B cell (primary cell): Measurements from ENCODE around the gene MIPOL1. TPM values are rescaled to one million over a fixed set of nuclear protein-coding genes. Genes with fewer than 3 reads are reported as not detected.

Experiments used
- ATAC-seq: fragments of 200-7000 bp; cut with Tn5 transposase; one replicate; pipeline ENCODE4 v1.10.0; 2021; ENCODE audit warnings: low read depth, mild to moderate bottlenecking, moderate number of reproducible peaks, moderate library complexity
- CTCF ChIA-PET: fragments of 350-600 bp; sonication (Branson Sonifier 250); formaldehyde crosslinking; loops from one replicate; lab custom pipeline; 2021; ENCODE audit warnings: antibody characterized with exemption, inconsistent platforms; lab: Charles Lee
- POLR2A ChIA-PET: fragments of 350-600 bp; sonication (Branson Sonifier 250); formaldehyde crosslinking; loops from one replicate; lab custom pipeline; 2021; ENCODE audit warnings: antibody characterized with exemption; lab: Charles Lee
- DNase-seq: peaks from one replicate; pipeline ENCODE4 v3.0.0; 2013
- H2AFZ ChIP-seq: 2 replicates; pipeline ENCODE4 v1.6.1; 2012; ENCODE audit warnings: mild to moderate bottlenecking, low read depth, low read length; ENCODE audit not compliant: insufficient read depth, poor library complexity, severe bottlenecking
- H3K27ac ChIP-seq, 2 donors: 1 replicate in 1 of 2; 2 replicates in 1 of 2; pipeline ENCODE4 v1.5.1; 2012 to 2013; ENCODE audit warnings: low read length in 2 of 2, mild to moderate bottlenecking in 2 of 2, moderate library complexity in 1 of 2
- H3K27me3 ChIP-seq, 4 experiments: fragments of 200-600 bp in 1 of 4; sonication (generic) in 1 of 4; replicated peaks in 1 of 4; 1 replicate in 2 of 4; 2 replicates in 2 of 4; pipeline versions ENCODE4 v1.6.1 to v1.7.0; 2013 to 2016; ENCODE audit warnings: low read length in 3 of 4, mild to moderate bottlenecking in 2 of 4, mixed read lengths in 1 of 4, moderate library complexity in 1 of 4; ENCODE audit not compliant: insufficient read depth in 4 of 4, control insufficient read depth in 3 of 4; ENCODE audit errors: control extremely low read depth in 1 of 4
- H3K36me3 ChIP-seq, 2 experiments: replicated peaks in 1 of 2; 1 replicate in 1 of 2; 2 replicates in 1 of 2; pipeline versions ENCODE4 v1.6.1 to v1.7.1; 2013; ENCODE audit warnings: low read length in 1 of 2; ENCODE audit not compliant: insufficient read depth in 2 of 2, control insufficient read depth in 1 of 2; ENCODE audit errors: control extremely low read depth in 1 of 2, extremely low read depth in 1 of 2
- H3K4me1 ChIP-seq, 2 donors: fragments of 200-600 bp in 1 of 2; sonication (generic) in 1 of 2; 1 replicate in 1 of 2; 2 replicates in 1 of 2; pipeline versions ENCODE4 v1.5.1 to v1.6.1; 2013 to 2017; ENCODE audit warnings: low read length in 2 of 2; ENCODE audit not compliant: control insufficient read depth in 2 of 2, insufficient read depth in 2 of 2
- H3K4me2 ChIP-seq: replicated peaks from 2 replicates; pipeline ENCODE3; 2012; ENCODE audit warnings: mild to moderate bottlenecking, low read depth, low read length; ENCODE audit not compliant: poor library complexity, severe bottlenecking
- H3K4me3 ChIP-seq, 5 experiments: fragments of 200-600 bp in 1 of 5; sonication (generic) in 1 of 5; 1 replicate in 3 of 5; 2 replicates in 2 of 5; pipeline versions ENCODE4 v1.5.1 to v1.7.0; 2011 to 2016; ENCODE audit warnings: low read length in 4 of 5, mild to moderate bottlenecking in 4 of 5, low read depth in 2 of 5, control low read depth in 1 of 5, moderate library complexity in 1 of 5; ENCODE audit not compliant: insufficient read depth in 1 of 5; ENCODE audit errors: control extremely low read depth in 1 of 5, extremely low read depth in 1 of 5
- H3K79me2 ChIP-seq: fragments of 200-600 bp; sonication (generic); one replicate; pipeline ENCODE4 v1.6.0; 2016; ENCODE audit warnings: low read length; ENCODE audit not compliant: control insufficient read depth, insufficient read depth
- H3K9ac ChIP-seq: fragments of 200-600 bp; sonication (generic); 2 replicates; pipeline ENCODE4 v1.6.1; 2017; ENCODE audit warnings: mild to moderate bottlenecking, low read length, moderate library complexity
- H3K9me3 ChIP-seq, 3 donors: one replicate each; pipeline versions ENCODE4 v1.6.1 to v1.7.1; 2013; ENCODE audit warnings: low read length in 2 of 3; ENCODE audit not compliant: control insufficient read depth in 2 of 3, insufficient read depth in 1 of 3; ENCODE audit errors: control extremely low read depth in 1 of 3
- H4K20me1 ChIP-seq: 2 replicates; pipeline ENCODE4 v1.6.0; 2012; ENCODE audit warnings: mild to moderate bottlenecking, low read length; ENCODE audit not compliant: insufficient read depth, control insufficient read depth, poor library complexity, severe bottlenecking
- H3K27ac Mint-ChIP-seq: one replicate; pipeline ENCODE4 v1.8.0; 2021; ENCODE audit warnings: mixed read lengths
- H3K27me3 Mint-ChIP-seq: one replicate; pipeline ENCODE4 v1.8.0; 2021; ENCODE audit warnings: mixed read lengths
- H3K4me1 Mint-ChIP-seq: one replicate; pipeline ENCODE4 v1.8.0; 2021; ENCODE audit warnings: mixed read lengths
- H3K4me3 Mint-ChIP-seq: one replicate; pipeline ENCODE4 v1.8.0; 2021; ENCODE audit warnings: mixed read lengths
- H3K9me3 Mint-ChIP-seq: one replicate; pipeline ENCODE4 v1.8.0; 2022; ENCODE audit warnings: mixed read lengths; ENCODE audit not compliant: insufficient read depth
- EZH2 ChIP-seq: IDR thresholded peaks from 2 replicates; pipeline ENCODE4 v1.6.1; 2012; ENCODE audit warnings: borderline replicate concordance, low read depth, mild to moderate bottlenecking, moderate library complexity, low read length; ENCODE audit not compliant: insufficient read depth, poor library complexity, severe bottlenecking
- WGBS: methylation state at CpG from one replicate; pipeline ENCODE4 v1.1.5; 2013; ENCODE audit warnings: missing lambda C conversion rate; ENCODE audit not compliant: insufficient coverage; 5-methylcytosine and 5-hydroxymethylcytosine counted together
- intact Hi-C: fragments of 100-400 bp; cut with micrococcal nuclease; formaldehyde crosslinking; loops from one replicate; pipeline ENCODE4 v1.10.0; 2022
- polyA plus RNA-seq: library from polyadenylated mRNA; depleted of rRNA; stranded (reverse); fragments of >200 nt; gene quantifications from 2 replicates; pipeline ENCODE4 v1.2.3, GENCODE V29; 2012
- total RNA-seq, 2 donors: library from RNA; stranded (reverse); fragments of 120-200 nt in 1 of 2; gene quantifications; 1 replicate in 1 of 2; 2 replicates in 1 of 2; pipeline versions ENCODE4 v1.2.3 to v1.2.4, GENCODE V29; 2013 to 2022
- TF ChIP-seq, protein P1 (sequence below): fragments of 200-600 bp; IDR thresholded peaks from one replicate; pipeline ENCODE4 v1.8.0; 2022; ENCODE audit warnings: antibody characterized with exemption, mild to moderate bottlenecking

The MIPOL1 gene
- total and polyA plus RNA-seq, 2 donors (not counting 1 experiment from before 2014, with no cell fraction given): 0.17 TPM; not detected in 1

DNA sequence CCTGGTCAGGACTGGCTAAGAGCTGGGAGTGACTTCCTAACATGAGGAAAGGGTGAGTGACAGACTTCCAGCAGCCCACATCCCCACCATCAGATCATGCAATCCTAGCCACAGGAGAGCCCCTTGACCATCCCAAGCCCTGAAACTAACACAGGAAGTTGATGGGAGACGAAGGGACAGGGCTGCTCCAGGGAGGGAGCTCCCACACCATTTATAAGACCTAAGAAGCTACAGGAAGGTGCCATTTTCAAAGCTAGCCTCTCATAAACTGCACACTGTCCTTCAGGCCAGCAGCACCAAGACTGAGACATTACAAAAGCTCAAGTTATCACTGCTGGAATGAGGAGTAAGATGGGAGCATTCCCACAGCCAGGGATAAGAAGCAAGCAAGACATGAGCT, 44.7 kb upstream of the MIPOL1 start:
- Histone ChIP-seq H3K36me3 (no peaks in the 10 kb centered on the region), H3K27ac (no peak overlapping the region), H3K79me2 (no peaks in the 10 kb centered on the region), H3K4me3 (no peak overlapping the region), H3K9me3 (peaks cover 0 to 8% (median 0%) of the 10 kb centered on the region in 3 donors), H3K9ac (no peak overlapping the region), H4K20me1 (no peaks in the 10 kb centered on the region), H3K4me1 (no peaks in the 10 kb centered on the region), H2AFZ (no peak overlapping the region), H3K27me3 (no peaks in the 10 kb centered on the region), H3K4me2 (no peak overlapping the region)
- CTCF ChIA-PET: no interaction called here
- no peak for DNase-seq
- WGBS: 71% methylated on average over 1 of the region's 1 CpG
- no peak for ATAC-seq
- H3K4me3 Mint-ChIP-seq: no peak overlapping the region
- intact Hi-C loops: no loop called here
- no peaks in the 10 kb centered on the region for H3K4me1 Mint-ChIP-seq
- H3K27me3 Mint-ChIP-seq: no peaks in the 10 kb centered on the region
- POLR2A ChIA-PET: no interaction called here
- no peak for TF ChIP-seq EZH2
- TF ChIP-seq, protein P1, sequence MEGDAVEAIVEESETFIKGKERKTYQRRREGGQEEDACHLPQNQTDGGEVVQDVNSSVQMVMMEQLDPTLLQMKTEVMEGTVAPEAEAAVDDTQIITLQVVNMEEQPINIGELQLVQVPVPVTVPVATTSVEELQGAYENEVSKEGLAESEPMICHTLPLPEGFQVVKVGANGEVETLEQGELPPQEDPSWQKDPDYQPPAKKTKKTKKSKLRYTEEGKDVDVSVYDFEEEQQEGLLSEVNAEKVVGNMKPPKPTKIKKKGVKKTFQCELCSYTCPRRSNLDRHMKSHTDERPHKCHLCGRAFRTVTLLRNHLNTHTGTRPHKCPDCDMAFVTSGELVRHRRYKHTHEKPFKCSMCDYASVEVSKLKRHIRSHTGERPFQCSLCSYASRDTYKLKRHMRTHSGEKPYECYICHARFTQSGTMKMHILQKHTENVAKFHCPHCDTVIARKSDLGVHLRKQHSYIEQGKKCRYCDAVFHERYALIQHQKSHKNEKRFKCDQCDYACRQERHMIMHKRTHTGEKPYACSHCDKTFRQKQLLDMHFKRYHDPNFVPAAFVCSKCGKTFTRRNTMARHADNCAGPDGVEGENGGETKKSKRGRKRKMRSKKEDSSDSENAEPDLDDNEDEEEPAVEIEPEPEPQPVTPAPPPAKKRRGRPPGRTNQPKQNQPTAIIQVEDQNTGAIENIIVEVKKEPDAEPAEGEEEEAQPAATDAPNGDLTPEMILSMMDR: no peak
- peaks cover 2% of the 10 kb centered on the region for H3K9me3 Mint-ChIP-seq
- no peak overlapping the region for H3K27ac Mint-ChIP-seq

DNA sequence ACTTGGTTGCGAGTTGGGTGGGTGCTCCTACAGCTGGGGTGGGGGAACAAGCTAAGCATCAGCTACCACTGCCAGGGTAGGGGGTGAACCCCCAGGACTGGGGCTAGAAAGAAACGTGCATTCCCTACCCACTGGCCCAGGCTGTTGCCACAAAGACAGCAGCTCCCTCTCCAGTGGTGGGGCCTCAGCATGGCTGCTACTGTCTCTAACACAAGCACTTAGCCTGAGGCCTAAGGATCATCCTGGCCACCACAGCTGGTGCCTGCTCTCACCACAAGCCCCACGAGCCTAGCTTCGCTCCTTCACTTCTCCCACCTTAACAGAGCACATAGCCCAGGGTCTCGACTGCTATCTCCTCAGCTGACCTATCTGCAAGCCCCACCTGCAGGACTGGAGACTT, 44.3 kb upstream of the MIPOL1 start:
- H3K4me1 Mint-ChIP-seq: no peaks in the 10 kb centered on the region
- no peak for ATAC-seq
- H3K4me2 ChIP-seq: no peak overlapping the region
- H3K27ac ChIP-seq: no peak overlapping the region
- H3K27me3 Mint-ChIP-seq: no peaks in the 10 kb centered on the region
- TF ChIP-seq, protein P1: no peak
- no peak for TF ChIP-seq EZH2
- H3K9ac ChIP-seq: no peak overlapping the region
- no peak for DNase-seq
- 82% methylated on average over 5 of the region's 5 CpGs for WGBS
- no peaks in the 10 kb centered on the region for H3K27me3 ChIP-seq
- H3K27ac Mint-ChIP-seq: no peak overlapping the region
- H3K36me3 ChIP-seq: no peaks in the 10 kb centered on the region
- POLR2A ChIA-PET: no interaction called here
- no peaks in the 10 kb centered on the region for H4K20me1 ChIP-seq
- H2AFZ ChIP-seq: no peak overlapping the region
- no peaks in the 10 kb centered on the region for H3K4me1 ChIP-seq
- H3K9me3 Mint-ChIP-seq: peaks cover 2% of the 10 kb centered on the region
- H3K4me3 Mint-ChIP-seq: no peak overlapping the region
- no peak overlapping the region for H3K4me3 ChIP-seq
- H3K9me3 ChIP-seq: peaks cover 0 to 8% (median 0%) of the 10 kb centered on the region in 3 donors
- CTCF ChIA-PET: no interaction called here
- intact Hi-C loops: no loop called here
- no peaks in the 10 kb centered on the region for H3K79me2 ChIP-seq
